H1 (cell line): ENCODE results near the gene SPRYD3. TPM values are rescaled to one million over a fixed set of nuclear protein-coding genes. Genes with fewer than 3 reads are reported as not detected.

ENCODE experiments used
- CTCF ChIA-PET: fragments of 300-600 bp; sonication (Branson Sonifier 250); formaldehyde crosslinking; loops from one replicate; lab custom pipeline; 2021; ENCODE audit not compliant: partially characterized antibody; lab: Charles Lee
- POLR2A ChIA-PET: fragments of 300-600 bp; sonication (Branson Sonifier 250); formaldehyde crosslinking; loops from one replicate; lab custom pipeline; 2021; ENCODE audit warnings: inconsistent platforms; ENCODE audit not compliant: partially characterized antibody; lab: Charles Lee
- DNase-seq, 2 experiments: peaks; one replicate each; pipeline versions ENCODE4 v3.0.0 to v3.0.0-alpha.2; 2010 to 2022; ENCODE audit warnings: low spot score in 2 of 2, low read depth in 1 of 2, mixed read lengths in 1 of 2
- FAIRE-seq: peaks from 2 replicates; lab custom pipeline; 2011; peaks lifted over from hg19 to GRCh38; lab: Jason Lieb, UNC
- H2AFZ ChIP-seq: 2 replicates; pipeline ENCODE4 v1.8.1; 2012; ENCODE audit warnings: low read length, inconsistent platforms
- H2AK5ac ChIP-seq: 2 replicates; pipeline ENCODE4 v1.6.1; 2013; ENCODE audit warnings: low read depth, low read length
- H2BK120ac ChIP-seq: replicated peaks from 2 replicates; pipeline ENCODE3; 2013; ENCODE audit warnings: low read depth, low read length, inconsistent platforms
- H2BK12ac ChIP-seq: 2 replicates; pipeline ENCODE4 v1.6.1; 2013; ENCODE audit warnings: low read depth, low read length
- H2BK15ac ChIP-seq: 2 replicates; pipeline ENCODE4 v1.6.1; 2013; ENCODE audit warnings: low read length
- H2BK20ac ChIP-seq: 2 replicates; pipeline ENCODE4 v1.6.1; 2013; ENCODE audit warnings: low read length
- H2BK5ac ChIP-seq: 2 replicates; pipeline ENCODE4 v1.6.1; 2013; ENCODE audit warnings: low read depth, low read length
- H3K14ac ChIP-seq: 2 replicates; pipeline ENCODE4 v1.6.1; 2013; ENCODE audit warnings: inconsistent platforms; ENCODE audit not compliant: insufficient read length
- H3K18ac ChIP-seq: 2 replicates; pipeline ENCODE4 v1.6.1; 2013; ENCODE audit warnings: low read length; ENCODE audit errors: extremely low read depth
- H3K23ac ChIP-seq: 2 replicates; pipeline ENCODE4 v1.6.1; 2013; ENCODE audit warnings: inconsistent platforms; ENCODE audit not compliant: insufficient read length
- H3K23me2 ChIP-seq: 2 replicates; pipeline ENCODE4 v1.6.1; 2013; ENCODE audit warnings: low read depth, low read length
- H3K27ac ChIP-seq: 2 replicates; pipeline ENCODE4 v1.6.1; 2011; ENCODE audit warnings: low read depth, low read length, inconsistent platforms
- H3K27me3 ChIP-seq, 4 experiments: replicated peaks in 1 of 4; 1 replicate in 1 of 4; 2 replicates in 3 of 4; pipeline versions ENCODE4 v1.6.1 to v1.8.1; 2011 to 2013; ENCODE audit warnings: low read length in 3 of 4, mild to moderate bottlenecking in 3 of 4, inconsistent platforms in 2 of 4, mixed read lengths in 2 of 4, moderate library complexity in 1 of 4; ENCODE audit not compliant: control insufficient read depth in 3 of 4, insufficient read depth in 3 of 4; ENCODE audit errors: extremely low read depth in 1 of 4
- H3K36me3 ChIP-seq, 4 experiments: 2 replicates each; pipeline versions ENCODE4 v1.6.1 to v1.8.1; 2011 to 2013; ENCODE audit warnings: mild to moderate bottlenecking in 4 of 4, low read length in 3 of 4, moderate library complexity in 2 of 4, control low read depth in 1 of 4, inconsistent platforms in 1 of 4; ENCODE audit not compliant: insufficient read depth in 4 of 4, control insufficient read depth in 2 of 4
- H3K4ac ChIP-seq: replicated peaks from 2 replicates; pipeline ENCODE3; 2013; ENCODE audit warnings: low read length, low read depth, mixed read lengths, inconsistent platforms; ENCODE audit not compliant: insufficient read length
- H3K4me1 ChIP-seq, 4 experiments: replicated peaks in 1 of 4; 1 replicate in 1 of 4; 2 replicates in 3 of 4; pipeline versions ENCODE4 v1.6.1 to v1.8.1; 2011 to 2013; ENCODE audit warnings: low read length in 3 of 4, inconsistent platforms in 2 of 4, mixed read lengths in 1 of 4; ENCODE audit not compliant: insufficient read depth in 4 of 4, control insufficient read depth in 3 of 4
- H3K4me2 ChIP-seq, 2 experiments: 2 replicates each; pipeline versions ENCODE4 v1.6.1 to v1.8.1; 2011 to 2013; ENCODE audit warnings: low read depth in 2 of 2, low read length in 2 of 2, control low read depth in 1 of 2, inconsistent platforms in 1 of 2, mild to moderate bottlenecking in 1 of 2; ENCODE audit not compliant: insufficient read depth in 1 of 2
- H3K4me3 ChIP-seq, 4 experiments: fragments of 200-600, 300-600 bp in 1 of 4; sonication (generic), shearing (Covaris generic), sonication (Bioruptor Twin) in 1 of 4; 2 replicates each; pipeline versions ENCODE4 v1.5.1 to v1.8.1; 2011 to 2016; ENCODE audit warnings: low read length in 4 of 4, low read depth in 3 of 4, control low read depth in 2 of 4, inconsistent platforms in 2 of 4, mild to moderate bottlenecking in 2 of 4, mixed read lengths in 1 of 4, moderate library complexity in 1 of 4; ENCODE audit not compliant: insufficient read depth in 2 of 4; ENCODE audit errors: extremely low read depth in 1 of 4
- H3K56ac ChIP-seq: replicated peaks from 2 replicates; pipeline ENCODE3; 2013; ENCODE audit warnings: low read depth, mild to moderate bottlenecking, mixed read lengths, low read length, inconsistent platforms; ENCODE audit not compliant: insufficient read length
- H3K79me1 ChIP-seq: 2 replicates; pipeline ENCODE4 v1.6.1; 2013; ENCODE audit warnings: low read depth, low read length, control low read depth
- H3K79me2 ChIP-seq, 2 experiments: 2 replicates each; pipeline versions ENCODE4 v1.6.1 to v1.8.1; 2012 to 2013; ENCODE audit warnings: low read length in 2 of 2, mild to moderate bottlenecking in 2 of 2, inconsistent platforms in 1 of 2; ENCODE audit not compliant: insufficient read depth in 2 of 2, control insufficient read depth in 1 of 2
- H3K9ac ChIP-seq, 4 experiments: replicated peaks in 1 of 4; 1 replicate in 1 of 4; 2 replicates in 3 of 4; pipeline versions ENCODE4 v1.6.1 to v1.8.1; 2011 to 2013; ENCODE audit warnings: low read depth in 3 of 4, low read length in 3 of 4, control low read depth in 2 of 4, mild to moderate bottlenecking in 2 of 4, moderate library complexity in 2 of 4, inconsistent platforms in 1 of 4; ENCODE audit errors: extremely low read depth in 1 of 4
- H3K9me3 ChIP-seq, 2 experiments: 2 replicates each; pipeline versions ENCODE4 v1.6.1 to v1.8.1; 2012 to 2013; ENCODE audit warnings: mild to moderate bottlenecking in 2 of 2, moderate library complexity in 2 of 2, control low read depth in 1 of 2, inconsistent platforms in 1 of 2, low read depth in 1 of 2, low read length in 1 of 2, mixed read lengths in 1 of 2; ENCODE audit not compliant: insufficient read depth in 2 of 2
- H4K20me1 ChIP-seq, 2 experiments: replicated peaks in 1 of 2; 2 replicates each; pipeline versions ENCODE3 to v1.8.1; 2011 to 2013; ENCODE audit warnings: inconsistent platforms in 2 of 2, low read length in 2 of 2, mild to moderate bottlenecking in 1 of 2; ENCODE audit not compliant: insufficient read depth in 2 of 2, control insufficient read depth in 1 of 2
- H4K5ac ChIP-seq: 2 replicates; pipeline ENCODE4 v1.6.1; 2013; ENCODE audit warnings: low read length, low read depth, mixed read lengths, inconsistent platforms; ENCODE audit not compliant: insufficient read length
- H4K8ac ChIP-seq: 2 replicates; pipeline ENCODE4 v1.8.0; 2013; ENCODE audit warnings: mild to moderate bottlenecking, moderate library complexity, low read length, inconsistent platforms; ENCODE audit not compliant: insufficient read depth; ENCODE audit errors: extremely low read depth
- H4K91ac ChIP-seq: replicated peaks from 2 replicates; pipeline ENCODE3; 2013; ENCODE audit warnings: low read length, mixed read lengths, inconsistent platforms; ENCODE audit not compliant: insufficient read length
- ASH2L ChIP-seq: fragments of 200-600, 300-600 bp; sonication (generic); IDR thresholded peaks from one replicate; pipeline ENCODE4 v1.7.1; 2017; ENCODE audit warnings: low read length
- BACH1 ChIP-seq: IDR thresholded peaks from 2 replicates; pipeline ENCODE4 v1.6.1; 2012; ENCODE audit warnings: low read length, improper control_type of control experiment
- CBX5 ChIP-seq: fragments of 300-800, 300-1000 bp; sonication (generic); IDR thresholded peaks from 2 replicates; pipeline ENCODE4 v1.7.1; 2016; ENCODE audit warnings: antibody characterized with exemption, low read length, low read depth
- JUN ChIP-seq: IDR thresholded peaks from 2 replicates; pipeline ENCODE4 v1.6.1; 2011; ENCODE audit warnings: low read depth, mild to moderate bottlenecking, improper control_type of control experiment, low read length
- KDM5A ChIP-seq: fragments of 200-600 bp; IDR thresholded peaks from 2 replicates; pipeline ENCODE4 v1.7.1; 2012; ENCODE audit warnings: mild to moderate bottlenecking, low read length, inconsistent platforms, mixed read lengths
- RAD21 ChIP-seq, 2 experiments: IDR thresholded peaks in 1 of 2; conservative IDR thresholded peaks in 1 of 2; 2 replicates each; pipeline ENCODE4 v1.6.1; 2011; ENCODE audit warnings: low read depth in 2 of 2, low read length in 2 of 2, improper control_type of control experiment in 1 of 2, inconsistent platforms in 1 of 2, mild to moderate bottlenecking in 1 of 2, moderate library complexity in 1 of 2
- RBBP5 ChIP-seq: IDR thresholded peaks from 2 replicates; pipeline ENCODE4 v1.7.1; 2012; ENCODE audit warnings: low read depth, mild to moderate bottlenecking, inconsistent platforms, low read length, moderate library complexity, borderline replicate concordance
- SIX5 ChIP-seq: IDR thresholded peaks from 2 replicates; pipeline ENCODE4 v1.6.1; 2011; ENCODE audit warnings: mild to moderate bottlenecking, low read depth, low read length
- SP2 ChIP-seq: IDR thresholded peaks from 2 replicates; pipeline ENCODE4 v1.6.1; 2012; ENCODE audit warnings: mild to moderate bottlenecking, low read length, inconsistent platforms
- YY1 ChIP-seq: IDR thresholded peaks from 2 replicates; pipeline ENCODE4 v1.6.1; 2011; ENCODE audit warnings: low read depth, mild to moderate bottlenecking, low read length
- WGBS, 2 experiments: shearing (Covaris generic) in 1 of 2; methylation state at CpG; one replicate each; pipeline versions ENCODE4 v1.1.6 to v1.1.7; 2013 to 2015; ENCODE audit warnings: low lambda C conversion rate in 2 of 2, mixed read lengths in 2 of 2, inconsistent platforms in 1 of 2, low coverage in 1 of 2, missing lambda C conversion rate in 1 of 2; ENCODE audit not compliant: insufficient replicate concordance in 2 of 2, insufficient coverage in 1 of 2, insufficient read length in 1 of 2; ENCODE audit errors: extremely low coverage in 1 of 2, missing lambda C conversion rate in 1 of 2; 5-methylcytosine and 5-hydroxymethylcytosine counted together
- polyA plus RNA-seq, 7 experiments: library from polyadenylated mRNA; depleted of rRNA in 3 of 7; stranded (reverse) in 5 of 7; unstranded in 2 of 7; fragments of >200 nt in 5 of 7; fragments of 200-250 nt in 2 of 7; gene quantifications; 1 replicate in 5 of 7; 2 replicates in 1 of 7; 4 replicates in 1 of 7; pipeline versions ENCODE4 v1.2.1 to v1.2.3, GENCODE V29; 2011 to 2013; ENCODE audit warnings: missing spikeins in 2 of 7, mixed read lengths in 2 of 7
- total RNA-seq: library from RNA; stranded (reverse); fragmentation: NEBNext Ultra II Directional; extraction: Animal tissue kit (Norgen Biotek cat#: 25700); gene quantifications from 2 replicates; pipeline ENCODE4 v1.2.1, GENCODE V29; 2021

The SPRYD3 gene
- total and polyA plus RNA-seq, 2 of the 8 experiments (the other 6 are each of a cell fraction or from before 2014, with no cell fraction given), result 6.8 to 8.0 TPM

DNA sequence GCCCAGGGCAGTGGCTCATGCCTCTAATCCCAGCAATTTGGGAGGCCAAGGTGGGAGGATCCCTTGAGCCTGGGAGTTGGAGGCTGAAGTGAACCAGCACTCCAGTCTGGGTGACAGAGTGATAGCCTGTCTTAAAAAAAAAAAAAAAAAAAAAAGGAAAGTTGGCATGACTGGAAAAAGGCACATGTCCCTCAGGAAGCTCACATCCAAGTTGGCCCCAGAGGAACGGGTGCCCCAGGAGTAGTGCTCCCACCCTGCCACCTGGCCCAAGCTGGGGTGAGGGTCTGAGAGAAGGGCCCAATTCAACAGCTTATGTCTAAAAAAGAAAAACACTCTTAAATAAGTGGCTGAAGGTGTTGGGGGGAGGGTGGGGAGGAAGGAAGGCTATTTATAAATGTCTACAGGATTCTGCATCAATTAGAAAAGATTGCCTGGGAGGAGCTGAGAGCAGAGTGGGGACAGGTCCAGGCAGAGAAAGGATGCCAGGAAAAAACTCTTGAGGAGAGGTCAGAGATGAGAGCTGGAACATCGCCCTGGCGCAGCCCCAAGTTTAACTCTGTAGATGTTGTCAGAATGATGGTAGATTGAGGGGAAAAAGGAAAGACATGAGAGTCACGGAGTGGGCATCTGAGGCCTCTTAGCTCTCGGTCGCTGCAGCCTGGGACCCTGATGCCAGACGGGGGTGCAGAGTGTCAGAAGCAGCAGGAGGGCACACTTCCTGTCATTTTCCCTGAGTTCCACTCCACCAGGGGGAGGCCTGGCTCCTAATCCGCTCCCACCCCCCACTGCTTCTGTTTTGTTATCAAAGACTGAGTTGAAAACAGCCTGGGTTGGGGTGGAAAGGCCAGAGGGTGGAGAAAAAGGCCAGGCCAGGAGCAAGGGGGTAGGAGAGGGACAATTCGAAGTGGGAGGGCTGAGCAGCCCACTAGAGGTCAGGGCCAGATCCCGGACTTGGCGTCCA is 7.3 kb downstream of the SPRYD3 start:
- no peak overlapping the region for H2BK5ac ChIP-seq
- H3K27ac ChIP-seq, result no peak overlapping the region
- H2AK5ac ChIP-seq, result no peak overlapping the region
- WGBS, 2 experiments, result 73% methylated on average over 11 of the region's 11 CpGs; no CpG with 5 or more reads in 1 of the 2 experiments
- no peak overlapping the region for H3K4ac ChIP-seq
- H3K9me3 ChIP-seq, result no peaks in the 10 kb centered on the region
- peaks cover 0 to 4% (median 2%) of the 10 kb centered on the region in 4 experiments; a peak in 2 of 8 replicates for H3K36me3 ChIP-seq
- peaks cover 2 to 4% of the 10 kb centered on the region in 2 experiments for H4K20me1 ChIP-seq
- no peak overlapping the region for H2BK20ac ChIP-seq
- peak overlapping the region; percentile 63; the same call in 1 of the 2 replicates for H4K8ac ChIP-seq
- H2AFZ ChIP-seq, result no peak overlapping the region
- FAIRE-seq (no peak), DNase-seq (no peak)
- no peak overlapping the region for H3K9ac ChIP-seq
- no peak overlapping the region for H3K56ac ChIP-seq
- CTCF ChIA-PET, result interaction anchor here (0.7 to 22.4 kb wide), 10 partner anchors 6 to 142 kb away, joined by 3 to 531 read pairs (median 8); partner anchors contain the start of genes IGFBP6, SOAT2 and SPRYD3
- no peak overlapping the region for H2BK15ac ChIP-seq
- H3K4me3 ChIP-seq, result no peak overlapping the region
- no peak overlapping the region for H3K18ac ChIP-seq
- H3K4me1 ChIP-seq, result peaks cover 4 to 16% (median 10%) of the 10 kb centered on the region in 4 experiments
- no peaks in the 10 kb centered on the region for H3K23me2 ChIP-seq
- H3K14ac ChIP-seq, result no peak overlapping the region
- no peaks in the 10 kb centered on the region for H3K79me2 ChIP-seq
- no peak overlapping the region for H2BK120ac ChIP-seq
- H4K5ac ChIP-seq, result no peak overlapping the region
- no peak overlapping the region for H4K91ac ChIP-seq
- POLR2A ChIA-PET, result interaction anchor here (0.9 to 2.4 kb wide), 6 partner anchors 10 to 99 kb away, joined by 3 to 11 read pairs (median 4); partner anchors contain the start of genes IGFBP6 and TNS2
- H3K4me2 ChIP-seq, result no peak overlapping the region; a peak in 1 of 4 replicates
- H3K27me3 ChIP-seq, result peaks cover 0 to 2% (median under 1%) of the 10 kb centered on the region in 4 experiments; a peak in 2 of 7 replicates
- no peaks in the 10 kb centered on the region for H3K79me1 ChIP-seq
- no peak overlapping the region for H3K23ac ChIP-seq
- H2BK12ac ChIP-seq, result no peak overlapping the region
- TF ChIP-seq BACH1 (peak; percentile 63; the same call in 1 of the 2 replicates), RAD21 (IDR thresholded peaks at IDR 0.05 in 1 of 2, conservative IDR thresholded peaks at IDR 0.05 in 1 of 2; ENCODE audit: low read depth in 2 of 2, low read length in 2 of 2) (peak in 1 of 2 experiments; percentile 10; a peak in 1 of 4 replicates), JUN (no peak), SIX5 (no peak), CBX5 (no peak), YY1 (no peak), KDM5A (no peak), SP2 (no peak), RBBP5 (no peak), ASH2L (no peak)
